Activated gamma-delta T cell treated with Interleukin-2 at 50 U/mL for 16 hours (primary cell): ENCODE results near the gene RPTOR.

ENCODE experiments used
- DNase-seq: peaks from one replicate; pipeline ENCODE4 v3.0.0-alpha.2; 2020

RPTOR gene

DNA sequence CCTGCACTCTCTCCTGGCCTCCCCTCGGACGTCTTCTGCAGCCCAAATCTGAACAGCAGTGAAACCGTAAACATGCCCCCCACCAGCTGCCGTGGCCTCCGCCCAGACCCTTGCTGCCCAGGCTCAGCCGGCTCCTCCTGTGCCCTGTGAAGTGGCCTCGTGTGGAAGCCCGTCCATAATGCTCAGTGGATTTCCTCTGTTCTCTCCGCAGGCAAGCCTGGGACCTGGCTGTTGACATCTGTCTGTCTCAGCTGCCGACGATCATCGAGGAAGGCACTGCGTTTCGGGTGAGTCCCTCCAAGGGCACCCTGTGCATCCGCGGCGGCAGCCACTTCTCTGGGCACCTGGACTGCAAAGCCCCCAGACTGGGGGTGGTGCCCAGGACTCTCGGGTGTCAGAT, 293.1 kb downstream of the RPTOR start:
- no peak for DNase-seq

- no peak for DNase-seq
Measured at GRCh38 chr17:80838311-80839025, 293.8 kb downstream of the RPTOR start.

GRCh38 chr17:80839026-80839345, 294.3 kb downstream of the RPTOR start:
- DNase-seq = no peak

DNA sequence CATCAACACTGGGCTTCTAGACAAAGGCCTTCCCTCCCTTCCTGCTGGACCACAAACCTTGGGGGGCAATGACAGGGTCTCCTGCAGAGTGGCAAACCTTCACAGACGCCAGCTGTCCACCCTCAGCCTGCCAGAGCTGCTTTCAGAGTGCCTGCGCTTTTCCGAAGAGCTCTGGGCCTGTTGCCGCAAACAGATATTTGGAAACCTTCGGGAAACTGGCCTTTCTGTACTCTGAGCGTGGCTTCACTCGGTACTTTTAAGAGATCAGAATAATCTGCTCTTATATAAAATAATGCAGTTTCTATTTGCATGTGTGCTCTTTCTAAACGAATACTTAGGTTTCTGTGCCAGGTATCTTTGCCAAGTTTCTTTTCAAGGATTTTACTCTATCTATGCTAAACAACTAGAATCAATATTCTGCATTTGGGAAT, 294.9 kb downstream of the RPTOR start:
- no peak for DNase-seq

DNA sequence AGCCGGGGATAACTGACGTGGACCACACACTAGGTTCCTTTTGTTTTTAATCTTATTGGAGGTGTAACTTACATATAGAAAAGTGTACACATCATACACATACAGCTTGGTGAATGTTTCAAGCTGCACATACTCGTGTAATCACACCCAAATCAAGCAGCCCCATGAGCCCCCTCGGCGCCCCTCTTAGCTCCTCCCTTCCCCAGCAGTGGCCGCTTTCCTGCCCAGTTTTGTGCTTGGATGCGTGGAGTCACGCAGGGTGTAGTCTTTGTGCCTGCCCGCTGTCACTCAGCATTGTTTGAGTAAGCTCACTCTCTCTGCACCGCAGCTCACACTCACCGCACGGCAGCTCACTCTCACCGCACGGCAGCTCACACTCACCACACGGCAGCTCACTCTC, 295.3 kb downstream of the RPTOR start:
- DNase-seq = no peak

DNA sequence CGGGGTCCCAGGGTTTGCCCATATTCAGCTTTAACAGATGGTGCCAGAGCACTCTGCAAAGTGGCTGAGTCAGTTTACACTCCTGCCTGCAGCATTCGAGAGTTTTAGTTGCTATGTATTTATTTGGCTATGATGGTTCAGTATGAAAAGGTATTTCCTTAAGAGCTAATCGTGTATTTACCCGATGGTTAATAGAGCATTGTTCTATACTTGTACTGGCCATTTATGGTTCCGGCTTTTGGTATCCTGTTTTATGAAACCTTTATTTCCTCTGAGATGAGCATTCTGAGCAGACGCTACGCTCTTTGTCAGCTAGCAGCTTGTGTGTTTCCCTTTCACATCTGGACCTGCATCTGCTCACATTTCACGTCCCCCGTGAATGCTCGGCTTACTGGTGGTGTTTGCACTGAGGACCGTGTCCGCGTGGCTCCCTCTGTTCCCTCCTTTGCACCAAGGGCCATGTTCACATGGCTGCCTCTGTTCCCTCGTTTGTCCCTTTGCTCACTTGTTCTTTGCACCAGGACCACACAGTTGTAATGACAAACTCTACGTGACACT, 297.9 kb downstream of the RPTOR start:
- DNase-seq = no peak

DNA sequence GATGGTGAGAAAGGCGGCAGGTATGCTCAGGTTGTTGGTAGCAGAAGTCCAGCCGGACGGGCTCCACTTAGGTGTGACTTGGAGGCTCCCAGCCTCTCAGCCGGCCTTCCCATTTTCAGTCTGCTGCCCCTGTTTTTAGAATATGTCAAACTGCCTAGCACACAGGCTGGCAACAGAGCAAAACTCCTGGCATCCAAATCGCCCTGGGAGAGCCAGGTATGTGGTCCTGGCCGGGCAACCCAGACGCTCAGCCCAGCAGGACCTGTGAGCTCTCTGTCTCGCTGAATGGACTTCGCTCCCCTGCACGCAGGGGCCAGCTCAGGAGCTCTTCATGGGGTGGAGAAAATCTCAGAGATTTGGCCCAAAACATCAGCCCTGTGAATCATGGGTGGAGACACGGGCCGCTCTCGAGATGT, 299.1 kb downstream of the RPTOR start:
- DNase-seq = no peak

DNA sequence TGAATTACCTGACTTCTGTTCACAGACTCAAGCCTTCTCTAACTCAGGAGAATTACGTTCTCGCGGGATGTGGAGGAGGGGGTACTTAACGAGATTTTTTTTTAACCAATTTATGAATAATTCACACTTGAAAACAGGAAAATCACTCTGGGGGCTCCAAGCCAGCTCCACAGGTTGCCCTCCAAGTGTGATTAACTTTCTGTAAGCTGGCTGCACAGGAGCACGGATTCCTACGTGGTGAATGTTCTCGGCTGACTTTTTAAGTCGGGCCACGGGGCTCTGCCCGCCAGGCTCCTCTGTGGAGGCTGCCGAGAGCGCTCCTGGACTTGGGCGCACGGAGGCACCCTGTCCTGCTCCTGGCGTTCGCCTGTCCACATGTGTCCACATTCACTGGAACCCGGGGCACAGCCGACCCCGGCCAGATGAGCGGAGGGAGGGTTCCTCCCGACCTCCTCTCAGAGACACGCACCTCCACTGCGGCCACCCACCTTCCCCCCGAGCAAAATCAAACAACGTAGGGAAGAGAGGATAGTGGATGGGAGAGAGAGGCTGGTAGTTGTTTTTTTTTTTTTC, 299.9 kb downstream of the RPTOR start:
- DNase-seq = no peak

- no peak for DNase-seq
Measured at GRCh38 chr17:80845069-80845862, 300.6 kb downstream of the RPTOR start.

- DNase-seq = no peak
Measured at GRCh38 chr17:80845863-80846671, 301.4 kb downstream of the RPTOR start.

DNA sequence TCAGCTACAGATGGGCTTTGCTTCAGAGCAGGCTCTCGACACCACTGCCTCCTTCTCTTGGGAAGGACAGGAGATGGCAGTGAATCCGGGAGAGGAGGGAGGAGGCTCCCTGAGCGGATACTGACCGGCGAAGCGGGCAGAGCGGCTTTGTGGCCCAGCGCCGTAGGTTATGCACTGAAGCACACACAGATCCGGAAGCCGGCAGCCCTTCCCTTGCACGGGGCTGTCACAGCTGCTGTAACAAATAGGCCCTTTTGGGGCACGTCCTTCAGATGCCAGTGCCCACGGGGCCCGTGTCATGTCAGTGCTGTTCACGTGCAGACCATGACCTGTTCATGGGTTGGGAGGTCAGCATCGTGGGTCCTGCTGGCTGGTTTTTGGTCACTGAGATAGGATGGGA, 302.3 kb downstream of the RPTOR start:
- no peak for DNase-seq

DNA sequence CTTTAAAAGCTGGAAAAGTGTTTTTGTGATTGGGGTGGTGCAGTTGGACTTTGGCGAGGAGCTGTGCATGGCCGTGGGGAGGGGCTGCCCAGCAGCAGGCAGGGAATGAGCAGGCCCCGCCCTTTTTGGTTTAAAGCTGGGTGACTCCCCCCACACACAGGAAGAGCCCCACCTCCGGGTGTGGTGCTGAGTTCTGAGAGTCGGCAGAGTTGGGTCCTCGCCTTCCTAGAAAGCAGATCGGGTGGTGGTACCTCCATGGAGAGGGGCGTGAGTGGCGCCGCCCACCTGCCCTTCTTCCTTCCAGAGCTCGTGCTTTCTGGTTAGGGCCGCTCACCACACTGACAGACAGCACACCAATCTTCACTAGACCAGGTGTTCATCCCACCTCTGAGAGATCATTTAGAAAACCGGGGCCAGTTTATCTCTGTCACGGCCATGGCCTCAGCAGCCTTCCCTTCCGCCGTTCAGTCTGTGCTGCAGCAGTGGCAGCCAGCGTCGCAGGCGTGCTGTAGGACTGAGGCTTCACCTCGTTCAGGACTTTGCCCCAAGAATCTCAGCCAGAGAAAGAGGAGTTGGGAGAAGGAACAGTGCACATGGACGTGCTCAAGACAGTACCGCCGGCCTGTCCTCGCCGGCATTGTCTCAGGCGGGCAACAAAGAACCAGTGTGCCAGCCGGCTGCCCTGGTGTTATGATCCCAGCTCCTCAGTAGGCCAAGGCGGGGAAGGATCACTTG, 303.0 kb downstream of the RPTOR start:
- peak; percentile 66 for DNase-seq

DNA sequence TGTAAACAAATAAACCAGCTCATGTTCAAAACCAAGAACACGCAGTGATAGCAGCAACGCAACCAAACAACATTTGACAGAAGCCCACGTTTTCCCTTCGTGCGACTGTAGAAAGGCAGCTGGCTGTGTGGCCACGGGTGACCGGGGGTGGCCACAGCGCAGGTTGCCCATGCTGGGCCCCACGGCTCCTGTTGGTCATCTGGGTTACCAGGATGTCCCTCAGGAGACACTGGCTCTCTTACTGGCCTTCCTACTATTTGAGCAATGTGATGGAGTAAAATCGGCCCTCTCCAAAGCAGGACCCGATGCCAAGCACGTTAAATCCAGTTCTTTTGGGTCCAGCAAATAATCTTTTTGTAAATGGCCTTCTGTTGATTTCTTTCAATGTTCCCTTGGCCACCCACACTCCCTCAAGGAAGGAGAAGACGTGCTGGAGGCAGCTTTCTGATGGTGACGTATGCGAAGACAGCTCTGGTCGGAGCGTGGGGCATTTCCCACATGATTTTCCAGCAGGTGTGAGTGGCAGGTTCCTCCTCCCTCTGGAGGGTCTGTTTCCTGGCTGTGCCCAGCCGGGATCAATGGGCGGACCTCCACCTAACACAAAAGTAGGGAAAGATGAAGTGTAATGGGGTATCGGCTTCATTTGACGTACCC, 303.9 kb downstream of the RPTOR start:
- no peak for DNase-seq

- DNase-seq = no peak
Measured at GRCh38 chr17:80849119-80849518, 304.5 kb downstream of the RPTOR start.

- DNase-seq = no peak
Measured at GRCh38 chr17:80850109-80850508, 305.5 kb downstream of the RPTOR start.

- no peak for DNase-seq
Measured at GRCh38 chr17:80850817-80851216, 306.2 kb downstream of the RPTOR start.

GRCh38 chr17:80851277-80851925, 306.8 kb downstream of the RPTOR start:
- no peak for DNase-seq

GRCh38 chr17:80852476-80853015, 307.9 kb downstream of the RPTOR start:
- no peak for DNase-seq

GRCh38 chr17:80853076-80853475, 308.4 kb downstream of the RPTOR start:
- no peak for DNase-seq

DNA sequence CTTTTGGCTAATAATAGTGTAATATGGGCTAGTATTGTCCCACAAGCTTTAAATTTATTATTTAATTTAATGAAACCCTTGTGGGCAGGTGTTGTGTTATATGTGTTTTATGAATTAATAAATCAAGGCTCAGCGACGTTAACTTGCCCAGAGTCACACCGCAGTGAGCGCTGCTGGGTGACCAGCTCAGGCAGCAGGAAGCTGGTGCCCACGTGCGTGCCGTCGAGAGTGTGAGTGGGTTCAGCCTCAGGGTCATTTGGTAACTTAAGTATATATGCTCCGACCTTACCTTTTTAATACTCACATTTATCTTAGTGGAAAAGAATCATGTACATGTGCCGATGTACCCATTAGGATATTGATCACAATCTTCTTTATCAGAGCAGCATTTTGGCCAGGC, 309.6 kb downstream of the RPTOR start:
- DNase-seq = no peak
